ENCODE data around the gene TMED7. TPM values are rescaled to one million over a fixed set of nuclear protein-coding genes. Genes with fewer than 3 reads are reported as not detected.

The TMED7 gene
- total RNA-seq, 1 donor from 2014 or later = 69.6 TPM

DNA sequence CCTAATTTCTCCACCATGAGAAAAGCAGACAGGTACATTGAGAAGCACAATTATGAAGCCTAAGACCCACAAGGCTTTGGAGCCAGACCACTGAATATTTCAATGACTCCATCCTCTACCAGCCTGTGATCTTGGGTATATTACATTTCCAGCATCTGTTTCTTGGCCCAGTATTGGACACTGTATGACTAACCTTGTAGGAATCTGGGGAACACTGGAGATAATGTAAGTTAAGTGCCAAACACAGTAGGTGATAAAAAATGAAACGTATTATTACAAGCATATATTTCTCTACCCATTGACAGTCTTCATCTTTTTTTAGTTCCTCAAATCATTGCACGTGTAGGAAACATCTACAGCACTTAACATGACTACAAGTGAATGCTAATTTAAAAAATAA is 52.7 kb downstream of the TMED7 start:
- TF ChIP-seq, protein P1, sequence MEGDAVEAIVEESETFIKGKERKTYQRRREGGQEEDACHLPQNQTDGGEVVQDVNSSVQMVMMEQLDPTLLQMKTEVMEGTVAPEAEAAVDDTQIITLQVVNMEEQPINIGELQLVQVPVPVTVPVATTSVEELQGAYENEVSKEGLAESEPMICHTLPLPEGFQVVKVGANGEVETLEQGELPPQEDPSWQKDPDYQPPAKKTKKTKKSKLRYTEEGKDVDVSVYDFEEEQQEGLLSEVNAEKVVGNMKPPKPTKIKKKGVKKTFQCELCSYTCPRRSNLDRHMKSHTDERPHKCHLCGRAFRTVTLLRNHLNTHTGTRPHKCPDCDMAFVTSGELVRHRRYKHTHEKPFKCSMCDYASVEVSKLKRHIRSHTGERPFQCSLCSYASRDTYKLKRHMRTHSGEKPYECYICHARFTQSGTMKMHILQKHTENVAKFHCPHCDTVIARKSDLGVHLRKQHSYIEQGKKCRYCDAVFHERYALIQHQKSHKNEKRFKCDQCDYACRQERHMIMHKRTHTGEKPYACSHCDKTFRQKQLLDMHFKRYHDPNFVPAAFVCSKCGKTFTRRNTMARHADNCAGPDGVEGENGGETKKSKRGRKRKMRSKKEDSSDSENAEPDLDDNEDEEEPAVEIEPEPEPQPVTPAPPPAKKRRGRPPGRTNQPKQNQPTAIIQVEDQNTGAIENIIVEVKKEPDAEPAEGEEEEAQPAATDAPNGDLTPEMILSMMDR (IDR thresholded peaks at IDR 0.05; ENCODE audit: unreplicated experiment) = no peak
- Mint-ChIP-seq H3K4me3 (ENCODE audit: low read depth) (no peak overlapping the region), H3K36me3 (ENCODE audit: insufficient read depth) (no peaks in the 10 kb centered on the region), H3K27me3 (peaks cover 11% of the 10 kb centered on the region), H3K4me1 (ENCODE audit: low read depth) (no peaks in the 10 kb centered on the region), H3K9me3 (ENCODE audit: low read depth) (no peaks in the 10 kb centered on the region), H3K27ac (no peak overlapping the region)
- DNase-seq (ENCODE audit: low spot score, unreplicated experiment) = no peak

DNA sequence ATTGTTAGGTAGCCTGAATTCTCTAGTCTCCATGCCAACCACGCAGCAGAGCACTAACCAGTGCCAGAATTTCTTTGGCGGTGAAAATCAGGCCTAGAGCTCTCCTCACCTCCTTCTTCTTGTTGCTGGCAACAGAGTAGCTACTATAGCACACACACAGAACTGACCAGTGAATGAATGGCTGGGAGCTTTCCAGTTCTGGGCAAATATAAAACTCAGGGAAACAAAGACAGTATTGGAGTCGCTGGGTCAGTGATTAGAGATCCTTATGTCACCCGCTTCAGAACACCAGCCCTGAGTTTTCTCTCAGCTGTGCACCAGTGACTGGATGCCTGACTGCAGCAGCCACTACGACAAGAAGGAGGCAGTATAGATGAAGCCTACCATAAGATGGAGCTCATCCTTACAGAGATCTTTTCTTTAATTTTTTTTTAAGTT is 54.4 kb downstream of the TMED7 start:
- Mint-ChIP-seq H3K27ac (no peak overlapping the region), H3K9me3 (ENCODE audit: low read depth) (no peaks in the 10 kb centered on the region)
- TF ChIP-seq, protein P1 (IDR thresholded peaks at IDR 0.05; ENCODE audit: unreplicated experiment) = peak; percentile 19

DNA sequence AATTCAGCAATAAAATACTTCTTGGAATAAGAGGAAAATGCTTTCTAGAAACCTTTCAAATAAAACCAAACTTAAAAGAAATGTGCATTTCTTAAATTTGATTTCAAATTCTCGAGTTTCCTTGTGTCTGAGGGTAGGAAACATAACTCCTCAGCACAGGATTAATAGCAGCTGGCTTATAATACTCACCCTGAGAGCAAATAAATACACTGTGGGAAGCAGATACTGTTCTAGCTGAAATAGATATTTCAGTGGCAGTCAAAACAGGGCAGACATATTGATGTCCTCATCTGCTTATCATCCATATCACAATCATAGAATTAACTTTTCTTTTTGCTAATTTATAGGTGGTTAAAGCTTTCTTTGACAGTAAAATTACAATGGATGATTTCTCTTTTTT is 57.2 kb downstream of the TMED7 start:
- Mint-ChIP-seq H3K4me3 (ENCODE audit: low read depth) (no peak overlapping the region), H3K27ac (no peak overlapping the region), H3K9me3 (ENCODE audit: low read depth) (no peaks in the 10 kb centered on the region), H3K36me3 (ENCODE audit: insufficient read depth) (no peaks in the 10 kb centered on the region), H3K4me1 (ENCODE audit: low read depth) (peaks cover 4% of the 10 kb centered on the region), H3K27me3 (peaks cover 6% of the 10 kb centered on the region)
- no peak for DNase-seq (ENCODE audit: low spot score, unreplicated experiment)
- TF ChIP-seq, protein P1 (IDR thresholded peaks at IDR 0.05; ENCODE audit: unreplicated experiment) = no peak

More for the DNA sequence above, 54.4 kb downstream of the TMED7 start:
- H3K4me3 Mint-ChIP-seq (ENCODE audit: low read depth) = no peak overlapping the region
- no peaks in the 10 kb centered on the region for H3K4me1 Mint-ChIP-seq (ENCODE audit: low read depth)
- no peaks in the 10 kb centered on the region for H3K36me3 Mint-ChIP-seq (ENCODE audit: insufficient read depth)
- peaks cover 9% of the 10 kb centered on the region for H3K27me3 Mint-ChIP-seq
- DNase-seq (ENCODE audit: low spot score, unreplicated experiment) = no peak

DNA sequence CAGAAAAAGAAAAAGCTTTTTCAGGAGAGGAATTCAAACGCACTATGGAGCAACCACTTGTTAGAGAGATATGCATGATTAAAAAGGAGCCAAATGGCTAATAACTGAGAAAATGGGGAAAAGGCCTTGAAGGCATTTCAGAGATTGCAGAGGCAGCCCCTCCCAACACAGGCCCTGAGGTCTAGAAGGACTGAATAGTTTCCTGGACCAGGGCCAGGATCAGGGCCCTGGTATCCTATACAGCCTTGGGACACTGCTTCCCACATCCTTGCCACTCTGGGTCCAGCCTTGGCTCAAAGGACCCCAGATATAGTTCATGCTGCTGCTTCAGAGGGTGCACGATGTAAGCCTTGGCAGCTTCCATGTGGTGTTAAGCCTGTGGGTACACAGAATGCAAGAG is 60.6 kb downstream of the TMED7 start:
- Mint-ChIP-seq H3K4me1 (ENCODE audit: low read depth) (peaks cover 4% of the 10 kb centered on the region), H3K36me3 (ENCODE audit: insufficient read depth) (no peaks in the 10 kb centered on the region), H3K9me3 (ENCODE audit: low read depth) (no peaks in the 10 kb centered on the region), H3K4me3 (ENCODE audit: low read depth) (no peak overlapping the region), H3K27ac (no peak overlapping the region), H3K27me3 (no peaks in the 10 kb centered on the region)
- DNase-seq (ENCODE audit: low spot score, unreplicated experiment) = no peak
- TF ChIP-seq, protein P1 (IDR thresholded peaks at IDR 0.05; ENCODE audit: unreplicated experiment) = no peak

Other genes with a start within 250 kb of the TMED7 start
- 18.1 and 18.4 TPM in 2 replicates for gene FEM1C, start 81.3 kb downstream of the TMED7 start, total RNA-seq
- 0.36 and 1.1 TPM in 2 replicates for gene TICAM2, start 23.6 kb downstream of the TMED7 start, total RNA-seq
- gene CDO1, start 190.6 kb upstream of the TMED7 start, total RNA-seq = 24.6 and 25.1 TPM in 2 replicates
- 46.7 and 53.9 TPM in 2 replicates for gene ATG12, start 215.5 kb upstream of the TMED7 start, total RNA-seq
- gene AP3S1, start 215.9 kb upstream of the TMED7 start, total RNA-seq = 60.8 and 65.3 TPM in 2 replicates

All from progenitor cell of endocrine pancreas (in vitro differentiated cells).